Endometrial microvascular endothelial cells (primary cell): ENCODE results near the gene LACTBL1. TPM values are rescaled to one million over a fixed set of nuclear protein-coding genes. Genes with fewer than 3 reads are reported as not detected.

Experiments used
- in situ Hi-C: cut with HindIII; loops from 2 replicates; pipeline ENCODE4 v1.10.0; 2017; ENCODE audit warnings: low sequenced_read_pairs, low pct_unique_long_range_greater_than_20kb; ENCODE audit errors: inconsistent ontology term
- total RNA-seq: library from RNA; depleted of rRNA; stranded (reverse); fragments of >200 nt; gene quantifications from one replicate; pipeline ENCODE4 v1.2.3, GENCODE V29; 2015; ENCODE audit errors: inconsistent ontology term

LACTBL1 gene
- total RNA-seq, 1 donor from 2014 or later = not detected

DNA sequence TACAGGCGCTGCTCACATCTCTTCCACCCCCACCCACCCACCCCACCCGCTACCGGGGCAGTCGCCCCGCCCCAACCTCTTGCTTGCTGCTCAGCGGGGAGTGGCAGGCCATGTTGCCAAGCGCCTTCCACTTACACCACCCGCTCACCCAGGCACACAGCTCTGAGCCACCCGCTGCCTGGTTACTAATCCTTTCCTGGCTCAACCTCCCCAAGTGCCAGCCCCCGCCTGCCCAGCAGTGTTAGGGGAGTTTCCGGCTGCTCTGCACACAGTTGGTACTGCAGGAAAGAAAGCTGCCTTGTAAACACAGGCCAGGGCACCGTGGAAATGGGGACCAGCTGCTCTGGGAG, 56.2 kb downstream of the LACTBL1 start:
- in situ Hi-C loops = no loop called here

DNA sequence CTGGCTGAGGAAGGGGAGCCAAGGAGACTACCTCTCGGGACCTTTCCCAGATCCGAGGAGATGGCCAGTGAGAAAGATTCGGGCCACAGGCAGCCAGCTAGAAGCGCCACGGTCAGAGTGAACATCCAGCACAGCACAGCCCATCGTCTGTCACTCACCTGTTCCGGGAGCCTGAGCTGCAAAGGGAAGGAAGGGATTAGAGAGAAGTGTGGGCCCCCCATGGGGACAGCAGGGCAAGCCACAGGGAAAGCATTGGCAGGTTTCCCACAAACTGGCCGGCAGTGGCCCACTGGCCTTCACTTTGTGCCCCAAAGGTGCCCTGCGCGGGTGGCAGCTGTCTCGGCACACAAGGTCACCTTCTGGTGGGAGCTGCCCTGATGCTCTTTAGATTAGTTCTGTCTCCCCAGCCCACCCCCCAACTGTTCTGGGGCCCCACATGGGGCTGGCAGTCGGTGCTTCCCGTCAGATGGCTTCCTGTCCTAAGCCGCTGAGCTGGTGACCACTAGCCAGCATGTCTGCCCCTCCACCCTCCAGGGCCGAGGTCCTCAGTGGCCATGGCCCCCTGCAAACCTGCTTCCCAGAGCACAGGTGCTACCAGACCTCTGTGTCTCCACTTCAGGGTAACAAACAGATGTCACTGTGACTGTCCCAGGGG, 56.7 kb downstream of the LACTBL1 start:
- in situ Hi-C loops = no loop called here

DNA sequence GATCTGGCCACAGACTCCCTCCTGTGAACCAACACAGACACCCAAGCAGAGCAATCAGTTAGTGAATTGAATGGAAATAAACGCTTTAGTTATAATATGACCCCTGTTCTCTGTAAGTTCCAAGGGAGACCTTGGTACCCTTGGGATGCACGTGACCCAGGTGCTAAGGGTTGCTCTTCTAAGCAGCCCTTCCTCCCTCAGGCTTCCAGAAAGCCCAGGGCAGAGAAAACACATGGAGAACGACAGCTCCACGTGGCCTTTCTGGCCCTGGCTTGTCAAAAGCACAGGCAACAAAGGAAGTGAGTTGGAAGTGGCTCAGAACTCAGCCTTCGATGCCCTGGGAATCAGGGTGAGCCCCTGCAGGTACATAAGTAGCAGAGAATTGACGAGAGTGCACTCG, 57.4 kb downstream of the LACTBL1 start:
- in situ Hi-C loops = no loop called here

DNA sequence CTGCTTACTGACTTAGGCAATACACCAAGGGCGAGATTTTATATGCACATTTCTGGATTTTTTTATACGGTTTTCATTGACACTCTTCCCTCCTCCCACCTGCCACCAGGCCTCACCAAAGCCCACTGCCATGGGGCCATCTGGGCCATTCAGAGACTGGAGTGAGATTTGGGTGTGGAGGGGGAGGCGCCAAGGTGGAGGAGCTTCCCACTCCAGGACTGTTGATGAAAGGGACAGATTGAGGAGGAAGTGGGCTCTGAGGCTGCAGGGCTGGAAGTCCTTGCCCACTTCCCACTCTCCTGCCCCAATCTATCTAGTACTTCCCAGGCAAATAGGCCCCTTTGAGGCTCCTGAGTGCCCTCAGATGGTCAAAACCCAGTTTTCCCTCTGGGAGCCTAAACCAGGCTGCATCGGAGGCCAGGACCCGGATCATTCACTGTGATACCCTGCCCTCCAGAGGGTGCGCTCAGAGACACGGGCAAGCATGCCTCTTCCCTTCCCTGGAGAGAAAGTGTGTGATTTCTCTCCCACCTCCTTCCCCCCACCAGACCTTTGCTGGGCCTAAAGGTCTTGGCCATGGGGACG, 57.9 kb downstream of the LACTBL1 start:
- in situ Hi-C loops = no loop called here

DNA sequence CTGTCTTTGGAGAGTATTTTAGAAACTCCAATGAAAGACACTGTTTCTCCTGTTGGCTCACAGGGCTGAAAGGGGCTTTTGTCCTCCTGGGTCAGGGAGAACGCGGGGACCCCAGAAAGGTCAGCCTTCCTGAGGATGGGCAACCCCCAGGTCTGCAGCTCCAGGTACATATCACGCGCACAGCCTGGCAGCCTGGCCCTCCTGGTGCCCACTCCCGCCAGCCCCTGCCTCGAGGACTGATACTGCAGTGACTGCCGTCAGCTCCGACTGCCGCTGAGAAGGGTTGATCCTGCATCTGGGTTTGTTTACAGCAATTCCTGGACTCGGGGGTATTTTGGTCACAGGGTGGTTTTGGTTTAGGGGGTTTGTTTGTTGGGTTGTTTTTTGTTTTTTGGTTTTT, 58.5 kb downstream of the LACTBL1 start:
- in situ Hi-C loops = no loop called here

DNA sequence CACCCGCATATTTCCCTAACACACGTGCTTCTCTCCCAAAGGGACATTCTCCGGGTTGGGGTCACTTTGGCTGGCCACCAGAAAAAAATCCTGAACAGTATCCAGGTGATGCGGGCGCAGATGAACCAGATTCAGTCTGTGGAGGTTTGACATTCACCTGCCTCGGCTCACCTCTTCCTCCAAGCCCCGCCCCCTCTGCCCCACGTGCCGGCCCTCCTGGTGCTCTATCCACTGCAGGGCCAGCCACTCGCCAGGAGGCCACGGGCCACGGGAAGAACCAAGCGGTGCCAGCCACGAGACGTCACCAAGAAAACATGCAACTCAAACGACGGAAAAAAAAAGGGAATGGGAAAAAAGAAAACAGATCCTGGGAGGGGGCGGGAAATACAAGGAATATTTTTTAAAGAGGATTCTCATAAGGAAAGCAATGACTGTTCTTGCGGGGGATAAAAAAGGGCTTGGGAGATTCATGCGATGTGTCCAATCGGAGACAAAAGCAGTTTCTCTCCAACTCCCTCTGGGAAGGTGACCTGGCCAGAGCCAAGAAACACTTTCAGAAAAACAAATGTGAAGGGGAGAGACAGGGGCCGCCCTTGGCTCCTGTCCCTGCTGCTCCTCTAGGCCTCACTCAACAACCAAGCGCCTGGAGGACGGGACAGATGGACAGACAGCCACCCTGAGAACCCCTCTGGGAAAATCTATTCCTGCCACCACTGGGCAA, 59.1 kb downstream of the LACTBL1 start:
- in situ Hi-C loops = no loop called here

DNA sequence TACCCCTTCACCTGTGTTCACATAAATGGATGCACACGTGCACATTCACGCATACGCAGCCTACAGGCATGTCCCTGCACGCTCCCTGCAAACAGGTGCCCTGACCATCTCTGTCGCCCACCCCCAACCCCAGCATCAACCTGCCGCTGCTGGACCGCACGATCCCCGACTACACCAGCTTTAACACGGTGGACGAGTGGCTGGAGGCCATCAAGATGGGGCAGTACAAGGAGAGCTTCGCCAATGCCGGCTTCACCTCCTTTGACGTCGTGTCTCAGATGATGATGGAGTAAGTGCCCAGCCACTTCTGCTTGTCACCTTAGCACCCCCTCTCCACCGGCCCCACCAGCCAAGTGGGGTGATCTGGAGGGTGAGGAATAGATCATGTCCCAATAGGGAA, 60.4 kb downstream of the LACTBL1 start:
- in situ Hi-C loops = no loop called here

DNA sequence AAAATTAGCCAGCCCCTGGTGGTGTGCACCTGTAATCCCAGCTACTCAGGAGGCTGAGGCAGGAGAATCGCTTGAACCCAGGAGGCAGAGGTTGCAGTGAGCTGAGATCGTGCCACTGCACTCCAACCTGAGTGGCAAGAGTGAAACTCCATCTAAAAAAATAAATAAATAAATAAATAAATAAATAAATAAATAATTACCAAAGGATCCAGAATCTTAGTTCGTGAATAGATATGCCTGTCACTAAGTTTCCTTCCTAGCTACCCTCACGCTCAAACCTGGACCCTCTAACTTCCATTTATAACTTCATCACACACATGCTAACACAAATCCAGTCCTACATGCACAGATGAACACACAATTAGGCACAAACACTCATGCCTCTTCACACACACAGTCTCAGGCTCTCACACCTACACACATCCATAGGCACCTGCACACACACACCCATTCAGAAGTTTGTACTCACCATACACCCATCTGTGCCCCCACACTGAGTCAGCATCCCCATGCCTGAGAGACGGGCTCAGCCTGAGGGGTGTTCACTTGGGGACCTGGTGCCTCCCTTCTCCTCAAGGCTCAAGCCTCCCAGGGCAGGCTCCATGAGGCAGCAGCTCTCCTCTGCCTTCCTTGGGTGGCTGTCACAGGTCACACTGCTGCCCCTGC, 61.5 kb downstream of the LACTBL1 start:
- in situ Hi-C loops = no loop called here

DNA sequence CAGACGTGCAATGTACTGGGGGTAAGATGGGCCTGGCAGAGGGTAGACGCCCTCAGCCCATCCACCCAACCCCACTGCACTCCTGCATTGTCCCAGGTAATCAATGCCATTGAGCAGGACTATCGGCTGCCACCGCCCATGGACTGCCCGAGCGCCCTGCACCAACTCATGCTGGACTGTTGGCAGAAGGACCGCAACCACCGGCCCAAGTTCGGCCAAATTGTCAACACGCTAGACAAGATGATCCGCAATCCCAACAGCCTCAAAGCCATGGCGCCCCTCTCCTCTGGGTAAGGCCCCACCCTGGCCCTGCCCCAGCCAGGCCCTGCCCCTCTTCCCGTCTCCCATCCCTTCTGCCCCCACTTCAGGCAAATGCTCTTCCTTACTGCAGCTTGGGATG, 62.4 kb downstream of the LACTBL1 start:
- in situ Hi-C loops = no loop called here

DNA sequence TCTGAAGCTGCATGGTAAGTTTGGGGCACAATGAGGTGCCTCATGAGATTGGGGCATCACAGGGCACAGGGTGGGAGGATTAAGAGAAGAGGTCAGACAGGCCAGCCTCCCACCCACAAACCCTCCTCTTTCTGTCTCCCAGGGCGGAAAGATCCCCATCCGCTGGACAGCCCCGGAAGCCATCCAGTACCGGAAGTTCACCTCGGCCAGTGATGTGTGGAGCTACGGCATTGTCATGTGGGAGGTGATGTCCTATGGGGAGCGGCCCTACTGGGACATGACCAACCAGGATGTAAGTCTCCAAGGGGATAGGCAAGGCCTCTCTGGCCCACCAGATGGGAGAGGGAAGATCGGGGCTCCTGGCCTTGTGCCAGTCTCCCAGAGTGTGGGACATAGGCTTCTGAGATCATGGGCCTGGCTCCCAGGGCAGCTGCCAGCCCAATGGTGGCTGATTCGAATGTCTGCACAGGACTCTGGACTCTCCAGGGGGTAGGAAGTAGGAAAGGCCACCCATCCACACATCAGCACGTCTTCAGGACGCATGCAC, 63.7 kb downstream of the LACTBL1 start:
- in situ Hi-C loops = no loop called here

DNA sequence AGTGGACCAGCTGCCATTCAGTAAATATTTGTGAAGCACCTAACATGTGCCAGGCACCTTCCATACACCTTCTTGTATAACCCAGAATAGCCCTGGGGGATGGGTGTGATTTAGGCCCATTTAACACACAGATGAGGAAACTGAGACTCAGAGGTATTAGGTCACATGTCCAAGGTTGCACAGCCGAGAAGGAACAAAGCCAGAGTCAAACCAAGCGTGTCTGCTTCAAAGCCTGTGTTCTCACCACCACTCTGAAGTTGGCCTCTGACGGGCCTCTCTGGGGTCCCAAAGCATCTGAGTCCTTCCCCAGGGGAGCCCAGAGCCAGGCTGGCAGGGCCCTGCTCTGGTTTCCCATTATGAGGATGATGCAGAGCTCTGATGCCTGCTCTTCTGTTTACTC, 65.1 kb downstream of the LACTBL1 start:
- in situ Hi-C loops = no loop called here

DNA sequence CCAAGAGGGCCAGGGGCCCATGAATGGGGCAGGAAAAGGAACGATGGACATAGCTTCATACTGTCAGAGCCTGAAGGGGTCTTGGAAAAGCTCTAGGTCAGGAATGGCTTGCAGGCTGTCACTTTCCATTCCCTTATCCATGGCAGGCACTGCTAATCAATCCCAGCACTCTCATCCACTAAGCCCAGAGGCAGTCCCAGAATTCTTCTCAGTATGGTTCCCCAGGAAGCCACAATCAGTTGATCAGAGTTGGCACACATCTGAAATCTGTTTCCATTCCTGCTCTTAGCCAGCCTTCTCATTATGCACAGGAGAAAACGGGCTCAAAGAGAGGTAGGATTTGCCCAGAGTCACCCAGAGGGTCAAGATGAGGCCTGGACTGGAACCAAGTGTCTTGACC, 65.7 kb downstream of the LACTBL1 start:
- in situ Hi-C loops = no loop called here

DNA sequence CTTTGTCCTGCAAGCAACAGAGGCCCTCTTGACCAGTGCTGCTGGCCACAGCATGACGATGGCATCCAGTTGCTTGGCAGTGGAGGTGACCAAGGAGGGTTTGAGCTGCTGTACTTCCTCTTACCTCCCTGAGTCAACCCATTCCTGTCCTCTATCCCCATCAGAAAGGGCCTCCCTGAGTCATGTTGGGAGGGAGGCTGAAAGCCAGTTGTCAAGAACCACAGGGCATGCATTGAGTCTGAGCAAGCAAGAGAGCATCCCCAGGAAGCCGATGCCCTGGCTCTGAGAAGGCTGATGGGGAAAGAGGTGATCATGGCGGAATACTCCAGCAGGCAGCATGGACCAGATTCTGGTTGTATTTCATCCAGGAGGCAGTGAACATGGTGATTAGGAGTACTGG, 69.6 kb downstream of the LACTBL1 start:
- in situ Hi-C loops = no loop called here

Other genes starting within 250 kb of the LACTBL1 start
- not detected for gene TEX46, start 43.0 kb upstream of the LACTBL1 start, total RNA-seq
- 114 TPM for gene KDM1A, start 46.6 kb upstream of the LACTBL1 start, total RNA-seq
- gene LUZP1, start 196.0 kb upstream of the LACTBL1 start, total RNA-seq = 44.9 TPM
- gene HTR1D, start 244.6 kb upstream of the LACTBL1 start, total RNA-seq = 11.7 TPM